Natural killer cell (primary cell): ENCODE results near the gene PDE6B. TPM values are rescaled to one million over a fixed set of nuclear protein-coding genes. Genes with fewer than 3 reads are reported as not detected.
"Not testable (repeated sequence)": the region's sequence is repeated elsewhere in the genome, so short reads cannot be mapped to it uniquely, and the experiment has no call there.

Source experiments
- ATAC-seq, 3 donors: fragments of 150-1000 bp in 2 of 3; fragments of 200-7000 bp in 1 of 3; cut with Tn5 transposase; 1 replicate in 1 of 3; 2 replicates in 2 of 3; pipeline ENCODE4 v1.10.0; 2021; ENCODE audit warnings: mild to moderate bottlenecking in 2 of 3, moderate library complexity in 2 of 3
- DNase-seq, 2 donors: peaks; one replicate each; pipeline versions ENCODE4 v3.0.0 to v3.0.0-alpha.2; 2013 to 2021; ENCODE audit warnings: mixed read lengths in 1 of 2
- H3K27ac ChIP-seq: one replicate; pipeline ENCODE4 v1.5.1; 2013; ENCODE audit warnings: mild to moderate bottlenecking, low read length
- H3K27me3 ChIP-seq: one replicate; pipeline ENCODE4 v1.6.1; 2013; ENCODE audit warnings: low read length; ENCODE audit not compliant: control insufficient read depth, insufficient read depth
- H3K36me3 ChIP-seq: one replicate; pipeline ENCODE4 v1.6.1; 2013; ENCODE audit warnings: low read length; ENCODE audit not compliant: control insufficient read depth, insufficient read depth
- H3K4me1 ChIP-seq: one replicate; pipeline ENCODE4 v1.6.1; 2013; ENCODE audit warnings: low read length; ENCODE audit not compliant: control insufficient read depth, insufficient read depth
- H3K4me3 ChIP-seq: one replicate; pipeline ENCODE4 v1.5.1; 2013; ENCODE audit warnings: low read length
- H3K9me3 ChIP-seq: one replicate; pipeline ENCODE4 v1.6.1; 2013; ENCODE audit warnings: low read length; ENCODE audit not compliant: control insufficient read depth, insufficient read depth
- H3K27ac Mint-ChIP-seq, 2 donors: one replicate each; pipeline ENCODE4 v1.8.0; 2022; ENCODE audit warnings: mild to moderate bottlenecking in 2 of 2, mixed read lengths in 2 of 2, moderate library complexity in 1 of 2
- H3K27me3 Mint-ChIP-seq, 2 donors: one replicate each; pipeline ENCODE4 v1.8.0; 2022; ENCODE audit warnings: low read depth in 2 of 2, mixed read lengths in 2 of 2
- H3K36me3 Mint-ChIP-seq: one replicate; pipeline ENCODE4 v1.8.0; 2022; ENCODE audit warnings: mixed read lengths
- H3K4me1 Mint-ChIP-seq, 2 donors: one replicate each; pipeline ENCODE4 v1.8.0; 2022; ENCODE audit warnings: mixed read lengths in 2 of 2
- H3K4me3 Mint-ChIP-seq: one replicate; pipeline ENCODE4 v1.8.0; 2022; ENCODE audit warnings: mild to moderate bottlenecking, moderate library complexity, mixed read lengths
- H3K9me3 Mint-ChIP-seq, 2 donors: one replicate each; pipeline ENCODE4 v1.8.0; 2022; ENCODE audit warnings: mixed read lengths in 2 of 2
- CTCF ChIP-seq: fragments of 200-600 bp; IDR thresholded peaks from one replicate; pipeline ENCODE4 v1.8.0; 2022; ENCODE audit warnings: antibody characterized with exemption
- WGBS: methylation state at CpG from one replicate; pipeline ENCODE4 v1.1.7; 2013; ENCODE audit warnings: missing lambda C conversion rate; ENCODE audit not compliant: insufficient coverage; 5-methylcytosine and 5-hydroxymethylcytosine counted together
- intact Hi-C: fragments of 100-400 bp; cut with micrococcal nuclease; formaldehyde crosslinking; loops from one replicate; pipeline ENCODE4 v1.14.2; 2022
- total RNA-seq, 4 donors: library from RNA; stranded (reverse); fragments of 120-200 nt in 1 of 4; gene quantifications; one replicate each; pipeline versions ENCODE4 v1.2.3 to v1.2.4, GENCODE V29; 2013 to 2022

PDE6B gene
- total RNA-seq, 3 donors from 2014 or later (not counting 1 experiment from before 2014, with no cell fraction given) = 15.8 to 18.8 (median 17.2) TPM

- peaks cover 14% of the 10 kb centered on the region for H3K36me3 ChIP-seq
- Mint-ChIP-seq H3K9me3 (no peaks in the 10 kb centered on the region), H3K27me3 (no peaks in the 10 kb centered on the region), H3K36me3 (no peaks in the 10 kb centered on the region), H3K27ac (no peak overlapping the region), H3K4me1 (peaks cover 5 to 20% of the 10 kb centered on the region in 2 donors), H3K4me3 (no peak overlapping the region)
- no peak overlapping the region for H3K27ac ChIP-seq
- ATAC-seq (no peak), DNase-seq (no peak)
- no peaks in the 10 kb centered on the region for H3K9me3 ChIP-seq
- peaks cover 24% of the 10 kb centered on the region for H3K4me1 ChIP-seq
- TF ChIP-seq CTCF = no peak
- H3K4me3 ChIP-seq = no peak overlapping the region
- WGBS = 91% methylated on average over 10 of the region's 10 CpGs
- intact Hi-C loops = no loop called here
- H3K27me3 ChIP-seq = no peaks in the 10 kb centered on the region
Observed at GRCh38 chr4:667545-667925, 42.2 kb downstream of the PDE6B start.

GRCh38 chr4:668219-668618 lies 42.8 kb downstream of the PDE6B start:
- intact Hi-C loops, H3K36me3 Mint-ChIP-seq, H3K9me3 ChIP-seq, DNase-seq, H3K27me3 Mint-ChIP-seq, H3K4me3 ChIP-seq, H3K4me3 Mint-ChIP-seq, H3K9me3 Mint-ChIP-seq, ATAC-seq, H3K27ac ChIP-seq, H3K27ac Mint-ChIP-seq, H3K27me3 ChIP-seq: not testable (repeated sequence)
- Histone ChIP-seq H3K36me3 (peaks cover 17% of the 10 kb centered on the region), H3K4me1 (peaks cover 21% of the 10 kb centered on the region)
- 95% methylated on average over 6 of the region's 6 CpGs for WGBS
- H3K4me1 Mint-ChIP-seq = peaks cover 8 to 20% of the 10 kb centered on the region in 2 donors

GRCh38 chr4:669806-670559 lies 44.6 kb downstream of the PDE6B start:
- ATAC-seq, DNase-seq, H3K9me3 Mint-ChIP-seq, H3K36me3 Mint-ChIP-seq, H3K27me3 Mint-ChIP-seq, H3K9me3 ChIP-seq, H3K4me3 ChIP-seq, H3K4me3 Mint-ChIP-seq, H3K27ac Mint-ChIP-seq, intact Hi-C loops, H3K27me3 ChIP-seq, H3K27ac ChIP-seq: not testable (repeated sequence)
- peaks cover 17% of the 10 kb centered on the region for H3K4me1 ChIP-seq
- peaks cover 7 to 16% of the 10 kb centered on the region in 2 donors for H3K4me1 Mint-ChIP-seq
- peaks cover 17% of the 10 kb centered on the region for H3K36me3 ChIP-seq
- 96% methylated on average over 10 of the region's 11 CpGs for WGBS

GRCh38 chr4:671769-672168 lies 46.4 kb downstream of the PDE6B start:
- TF ChIP-seq CTCF = no peak
- peaks cover 7 to 14% of the 10 kb centered on the region in 2 donors for H3K4me1 Mint-ChIP-seq
- Histone ChIP-seq H3K36me3 (peaks cover 17% of the 10 kb centered on the region), H3K4me1 (peaks cover 31% of the 10 kb centered on the region), H3K27me3 (no peaks in the 10 kb centered on the region), H3K4me3 (no peak overlapping the region), H3K9me3 (no peaks in the 10 kb centered on the region), H3K27ac (no peak overlapping the region)
- H3K27me3 Mint-ChIP-seq = no peaks in the 10 kb centered on the region
- intact Hi-C loops = no loop called here
- no peaks in the 10 kb centered on the region for H3K36me3 Mint-ChIP-seq
- ATAC-seq (no peak), DNase-seq (no peak)
- H3K9me3 Mint-ChIP-seq = no peaks in the 10 kb centered on the region
- 90% methylated on average over 2 of the region's 3 CpGs for WGBS
- no peak overlapping the region for H3K27ac Mint-ChIP-seq
- H3K4me3 Mint-ChIP-seq = no peak overlapping the region
